ENCODE measurements around the gene ARMC9. TPM values are rescaled to one million over a fixed set of nuclear protein-coding genes. Genes with fewer than 3 reads are reported as not detected.

The ARMC9 gene
- total RNA-seq, 1 donor from 2014 or later = 178 TPM

- no peaks in the 10 kb centered on the region for H3K4me1 Mint-ChIP-seq (ENCODE audit: unreplicated experiment)
- H3K27ac Mint-ChIP-seq (ENCODE audit: unreplicated experiment) = no peak overlapping the region
- H3K9me3 Mint-ChIP-seq (ENCODE audit: unreplicated experiment) = no peaks in the 10 kb centered on the region
- H3K4me3 Mint-ChIP-seq (ENCODE audit: unreplicated experiment) = no peak overlapping the region
- no peak for DNase-seq (ENCODE audit: extremely low spot score, unreplicated experiment)
- H3K27me3 Mint-ChIP-seq (ENCODE audit: unreplicated experiment) = no peaks in the 10 kb centered on the region
- no peaks in the 10 kb centered on the region for H3K36me3 Mint-ChIP-seq (ENCODE audit: unreplicated experiment)
- TF ChIP-seq, protein P1, sequence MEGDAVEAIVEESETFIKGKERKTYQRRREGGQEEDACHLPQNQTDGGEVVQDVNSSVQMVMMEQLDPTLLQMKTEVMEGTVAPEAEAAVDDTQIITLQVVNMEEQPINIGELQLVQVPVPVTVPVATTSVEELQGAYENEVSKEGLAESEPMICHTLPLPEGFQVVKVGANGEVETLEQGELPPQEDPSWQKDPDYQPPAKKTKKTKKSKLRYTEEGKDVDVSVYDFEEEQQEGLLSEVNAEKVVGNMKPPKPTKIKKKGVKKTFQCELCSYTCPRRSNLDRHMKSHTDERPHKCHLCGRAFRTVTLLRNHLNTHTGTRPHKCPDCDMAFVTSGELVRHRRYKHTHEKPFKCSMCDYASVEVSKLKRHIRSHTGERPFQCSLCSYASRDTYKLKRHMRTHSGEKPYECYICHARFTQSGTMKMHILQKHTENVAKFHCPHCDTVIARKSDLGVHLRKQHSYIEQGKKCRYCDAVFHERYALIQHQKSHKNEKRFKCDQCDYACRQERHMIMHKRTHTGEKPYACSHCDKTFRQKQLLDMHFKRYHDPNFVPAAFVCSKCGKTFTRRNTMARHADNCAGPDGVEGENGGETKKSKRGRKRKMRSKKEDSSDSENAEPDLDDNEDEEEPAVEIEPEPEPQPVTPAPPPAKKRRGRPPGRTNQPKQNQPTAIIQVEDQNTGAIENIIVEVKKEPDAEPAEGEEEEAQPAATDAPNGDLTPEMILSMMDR (IDR thresholded peaks at IDR 0.05) = no peak
These were observed 181.1 kb downstream of the ARMC9 start for GRCh38 chr2:231379266-231380215.

- Mint-ChIP-seq H3K4me3 (ENCODE audit: unreplicated experiment) (no peak overlapping the region), H3K27ac (ENCODE audit: unreplicated experiment) (no peak overlapping the region), H3K27me3 (ENCODE audit: unreplicated experiment) (no peaks in the 10 kb centered on the region), H3K36me3 (ENCODE audit: unreplicated experiment) (peaks cover 4% of the 10 kb centered on the region), H3K4me1 (ENCODE audit: unreplicated experiment) (no peaks in the 10 kb centered on the region), H3K9me3 (ENCODE audit: unreplicated experiment) (peaks cover 7% of the 10 kb centered on the region)
- no peak for DNase-seq (ENCODE audit: extremely low spot score, unreplicated experiment)
- TF ChIP-seq, protein P1 (IDR thresholded peaks at IDR 0.05) = no peak
These were observed 181.9 kb downstream of the ARMC9 start for GRCh38 chr2:231380307-231380706.

DNA sequence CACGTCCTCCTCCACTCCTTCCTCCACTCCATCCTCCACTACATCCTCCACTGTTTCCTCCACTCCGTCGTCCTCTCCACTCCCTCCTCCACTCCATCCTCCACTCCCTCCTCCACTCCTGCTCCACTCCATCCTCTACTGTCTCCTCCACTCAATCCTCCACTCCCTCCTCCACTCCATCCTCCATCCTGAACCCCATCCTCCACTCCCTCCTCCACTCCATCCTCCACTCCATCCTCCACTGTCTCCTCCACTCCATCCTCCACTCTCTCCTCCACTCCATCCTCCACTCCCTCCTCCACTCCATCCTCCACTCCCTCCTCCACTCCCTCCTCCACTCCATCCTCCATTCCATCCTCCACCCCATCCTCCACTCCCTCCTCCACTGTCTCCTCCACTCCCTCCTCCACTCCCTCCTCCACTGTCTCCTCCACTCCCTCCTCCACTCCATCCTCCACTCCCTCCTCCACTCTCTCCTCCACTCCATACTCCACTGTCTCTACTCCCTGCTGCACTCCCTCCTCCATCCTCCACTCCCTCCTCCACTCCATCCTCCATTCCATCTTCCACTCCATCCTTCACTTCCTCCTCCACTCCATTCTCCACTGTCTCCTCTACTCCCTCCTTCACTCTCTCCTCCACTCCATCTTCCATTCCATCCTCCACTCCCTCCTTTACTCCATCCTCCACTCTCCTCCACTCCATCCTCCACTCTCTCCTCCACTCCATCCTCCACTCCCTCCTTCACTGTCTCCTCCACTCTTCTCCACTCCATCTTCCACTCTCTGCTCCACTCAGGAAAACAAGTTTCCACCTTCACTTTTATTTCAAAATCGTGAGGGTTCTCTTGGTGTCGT lies 182.8 kb downstream of the ARMC9 start:
- Mint-ChIP-seq H3K4me3 (ENCODE audit: unreplicated experiment) (no peak overlapping the region), H3K27me3 (ENCODE audit: unreplicated experiment) (no peaks in the 10 kb centered on the region), H3K4me1 (ENCODE audit: unreplicated experiment) (no peaks in the 10 kb centered on the region), H3K27ac (ENCODE audit: unreplicated experiment) (no peak overlapping the region), H3K9me3 (ENCODE audit: unreplicated experiment) (peaks cover 8% of the 10 kb centered on the region), H3K36me3 (ENCODE audit: unreplicated experiment) (peaks cover 10% of the 10 kb centered on the region)
- TF ChIP-seq, protein P1 (IDR thresholded peaks at IDR 0.05) = no peak
- no peak for DNase-seq (ENCODE audit: extremely low spot score, unreplicated experiment)

DNA sequence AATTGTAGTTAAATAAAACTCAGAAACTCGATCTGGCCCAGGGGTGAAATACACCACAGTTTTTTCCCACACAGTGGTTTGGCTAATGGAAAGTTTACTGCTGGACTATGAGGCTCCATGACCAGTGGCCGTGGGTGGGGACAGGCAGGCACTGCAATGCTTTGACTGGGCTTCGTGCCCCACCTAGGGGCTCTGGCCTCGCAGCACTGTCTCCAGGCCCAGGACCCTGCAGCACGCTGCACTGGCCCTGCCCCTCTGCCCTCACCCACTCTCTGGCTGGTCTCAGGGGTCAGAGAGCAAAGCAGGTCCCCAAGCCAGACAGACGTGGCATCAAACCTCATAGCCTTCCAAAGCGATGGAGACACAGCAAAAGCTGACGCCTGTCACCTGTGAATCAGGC lies 183.7 kb downstream of the ARMC9 start:
- TF ChIP-seq, protein P1 (IDR thresholded peaks at IDR 0.05) = no peak
- H3K36me3 Mint-ChIP-seq (ENCODE audit: unreplicated experiment) = peaks cover 14% of the 10 kb centered on the region
- H3K27me3 Mint-ChIP-seq (ENCODE audit: unreplicated experiment) = no peaks in the 10 kb centered on the region
- no peak overlapping the region for H3K27ac Mint-ChIP-seq (ENCODE audit: unreplicated experiment)
- H3K4me1 Mint-ChIP-seq (ENCODE audit: unreplicated experiment) = peaks cover 4% of the 10 kb centered on the region
- DNase-seq (ENCODE audit: extremely low spot score, unreplicated experiment) = no peak
- H3K4me3 Mint-ChIP-seq (ENCODE audit: unreplicated experiment) = no peak overlapping the region
- peaks cover 8% of the 10 kb centered on the region for H3K9me3 Mint-ChIP-seq (ENCODE audit: unreplicated experiment)

All from osteocyte (in vitro differentiated cells).